HepG2 (cell line): ENCODE results near the gene FAM219A. TPM values are rescaled to one million over a fixed set of nuclear protein-coding genes. Genes with fewer than 3 reads are reported as not detected.

Experiments used
- ARID3A ChIP-seq: IDR thresholded peaks from 2 replicates; pipeline ENCODE4 v1.6.1; 2012; ENCODE audit warnings: low read depth, low read length, improper control_type of control experiment
- DNMT3B ChIP-seq: conservative IDR thresholded peaks from 2 replicates; pipeline ENCODE4 v1.6.1; 2016; ENCODE audit warnings: missing biosample characterization, control low read depth
- FOXM1 ChIP-seq: sonication (generic); formaldehyde crosslinking; IDR thresholded peaks from 2 replicates; pipeline ENCODE4 v1.5.0; 2020; ENCODE audit warnings: missing genetic modification reagents
- NFATC3 ChIP-seq: sonication (generic); formaldehyde crosslinking; IDR thresholded peaks from 2 replicates; pipeline ENCODE4 v1.5.1; 2020; ENCODE audit warnings: mild to moderate bottlenecking, missing genetic modification reagents
- SCMH1 ChIP-seq: sonication (generic); formaldehyde crosslinking; IDR thresholded peaks from 2 replicates; pipeline ENCODE4 v1.9.0; 2021; ENCODE audit warnings: missing genetic modification reagents, mild to moderate bottlenecking, borderline replicate concordance
- SOX5 ChIP-seq: IDR thresholded peaks from 2 replicates; pipeline ENCODE4 v1.6.1; 2016; ENCODE audit warnings: borderline replicate concordance
- U2AF1 ChIP-seq: fragments of 200-400 bp; formaldehyde crosslinking; optimal IDR thresholded peaks from 2 replicates; pipeline ENCODE3; 2017; ENCODE audit warnings: mild to moderate bottlenecking, low read depth, low read length
- ZBTB3 ChIP-seq: sonication (generic); formaldehyde crosslinking; IDR thresholded peaks from 2 replicates; pipeline ENCODE4 v1.4.0; 2020; ENCODE audit warnings: low read depth, mild to moderate bottlenecking, moderate library complexity, missing genetic modification reagents, borderline replicate concordance
- ZBTB7A ChIP-seq: sonication (generic); formaldehyde crosslinking; IDR thresholded peaks from 2 replicates; pipeline ENCODE4 v1.8.0; 2022; ENCODE audit warnings: mild to moderate bottlenecking, missing genetic modification reagents
- ZKSCAN5 ChIP-seq: sonication (generic); formaldehyde crosslinking; IDR thresholded peaks from 2 replicates; pipeline ENCODE4 v1.5.1; 2020; ENCODE audit warnings: mild to moderate bottlenecking, missing genetic modification reagents
- ZNF18 ChIP-seq: sonication (generic); formaldehyde crosslinking; IDR thresholded peaks from 2 replicates; pipeline ENCODE4 v1.8.0; 2022; ENCODE audit warnings: mild to moderate bottlenecking, missing genetic modification reagents; ENCODE audit not compliant: insufficient replicate concordance
- ZNF20 ChIP-seq: sonication (generic); formaldehyde crosslinking; IDR thresholded peaks from 2 replicates; pipeline ENCODE4 v1.4.0; 2020; ENCODE audit warnings: mild to moderate bottlenecking, moderate library complexity, missing genetic modification reagents
- ZNF484 ChIP-seq: sonication (generic); formaldehyde crosslinking; IDR thresholded peaks from 2 replicates; pipeline ENCODE4 v1.5.1; 2020; ENCODE audit warnings: mild to moderate bottlenecking, low read depth, missing genetic modification reagents, borderline replicate concordance
- polyA plus RNA-seq, 8 experiments: library from polyadenylated mRNA; depleted of rRNA in 3 of 8; stranded (reverse) in 7 of 8; unstranded in 1 of 8; fragments of >200 nt; fragmentation: Illumina TruSeq in 4 of 8; extraction: Trizol in 4 of 8; gene quantifications; 2 replicates each; pipeline versions ENCODE4 v1.2.1 to v1.2.3, GENCODE V29; 2011 to 2016; ENCODE audit warnings: low read depth in 4 of 8, missing spikeins in 1 of 8, mixed read lengths in 1 of 8; ENCODE audit not compliant: insufficient read depth in 1 of 8
- total RNA-seq, 5 experiments: library from RNA; depleted of rRNA; stranded (reverse); fragments of >200 nt; fragmentation: Illumina TruSeq; extraction: Trizol; gene quantifications; 2 replicates each; pipeline ENCODE4 v1.2.3, GENCODE V29; 2016; ENCODE audit warnings: low read depth in 1 of 5
- TF ChIP-seq, protein P1 (sequence below): fragments of 450-650 bp; IDR thresholded peaks from 2 replicates; pipeline ENCODE4 v1.6.1; 2017; ENCODE audit warnings: mild to moderate bottlenecking
- TF ChIP-seq, protein P2 (sequence below), 2 experiments: sonication (generic) in 1 of 2; formaldehyde crosslinking in 1 of 2; IDR thresholded peaks; 2 replicates each; pipeline versions ENCODE4 v1.6.1 to v1.9.0; 2014 to 2022; ENCODE audit warnings: antibody characterized with exemption in 1 of 2, borderline replicate concordance in 1 of 2, inconsistent platforms in 1 of 2, low read depth in 1 of 2, missing genetic modification reagents in 1 of 2
- TF ChIP-seq, protein P3 (sequence below): sonication (generic); formaldehyde crosslinking; IDR thresholded peaks from 2 replicates; pipeline ENCODE4 v1.5.1; 2020; ENCODE audit warnings: missing genetic modification reagents, mild to moderate bottlenecking, borderline replicate concordance

FAM219A gene
- total and polyA plus RNA-seq, 2 of the 13 experiments (the other 11 are each of a cell fraction or from before 2014, with no cell fraction given), result 3.9 to 6.4 TPM

DNA sequence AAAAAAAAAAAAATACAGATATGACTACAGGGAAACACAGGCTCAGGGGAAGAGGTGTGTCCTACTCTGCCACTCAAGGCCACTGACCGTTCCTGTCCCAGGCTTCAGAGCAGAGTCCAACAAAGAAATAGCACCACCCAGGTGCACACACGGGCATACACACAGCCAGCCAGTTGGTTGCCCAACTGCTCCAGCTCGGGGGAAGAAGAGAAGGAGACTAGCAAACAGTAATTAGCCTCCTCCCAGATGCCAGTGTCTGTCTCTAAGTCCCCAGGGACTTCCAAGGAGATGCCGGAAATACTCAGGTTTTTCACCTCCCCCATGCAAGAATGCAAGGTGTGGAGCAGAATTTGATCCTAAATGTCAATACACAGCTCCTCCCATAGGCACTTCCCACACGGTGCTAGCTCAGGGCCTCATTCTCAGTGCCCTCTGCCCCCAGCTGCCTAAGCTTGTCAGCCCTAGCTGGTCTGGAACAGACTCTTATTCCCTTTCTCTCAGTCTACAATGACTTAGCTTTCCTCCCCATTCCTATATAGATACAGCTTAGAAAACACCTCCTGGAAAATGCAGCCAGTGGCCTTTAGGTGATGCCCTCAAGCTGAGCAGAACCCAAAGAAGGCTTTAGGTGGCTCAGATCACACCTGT lies 83.3 kb downstream of the FAM219A start (continued):
- TF ChIP-seq, protein P1, sequence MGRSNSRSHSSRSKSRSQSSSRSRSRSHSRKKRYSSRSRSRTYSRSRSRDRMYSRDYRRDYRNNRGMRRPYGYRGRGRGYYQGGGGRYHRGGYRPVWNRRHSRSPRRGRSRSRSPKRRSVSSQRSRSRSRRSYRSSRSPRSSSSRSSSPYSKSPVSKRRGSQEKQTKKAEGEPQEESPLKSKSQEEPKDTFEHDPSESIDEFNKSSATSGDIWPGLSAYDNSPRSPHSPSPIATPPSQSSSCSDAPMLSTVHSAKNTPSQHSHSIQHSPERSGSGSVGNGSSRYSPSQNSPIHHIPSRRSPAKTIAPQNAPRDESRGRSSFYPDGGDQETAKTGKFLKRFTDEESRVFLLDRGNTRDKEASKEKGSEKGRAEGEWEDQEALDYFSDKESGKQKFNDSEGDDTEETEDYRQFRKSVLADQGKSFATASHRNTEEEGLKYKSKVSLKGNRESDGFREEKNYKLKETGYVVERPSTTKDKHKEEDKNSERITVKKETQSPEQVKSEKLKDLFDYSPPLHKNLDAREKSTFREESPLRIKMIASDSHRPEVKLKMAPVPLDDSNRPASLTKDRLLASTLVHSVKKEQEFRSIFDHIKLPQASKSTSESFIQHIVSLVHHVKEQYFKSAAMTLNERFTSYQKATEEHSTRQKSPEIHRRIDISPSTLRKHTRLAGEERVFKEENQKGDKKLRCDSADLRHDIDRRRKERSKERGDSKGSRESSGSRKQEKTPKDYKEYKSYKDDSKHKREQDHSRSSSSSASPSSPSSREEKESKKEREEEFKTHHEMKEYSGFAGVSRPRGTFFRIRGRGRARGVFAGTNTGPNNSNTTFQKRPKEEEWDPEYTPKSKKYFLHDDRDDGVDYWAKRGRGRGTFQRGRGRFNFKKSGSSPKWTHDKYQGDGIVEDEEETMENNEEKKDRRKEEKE, result no peak
- TF ChIP-seq, protein P2, sequence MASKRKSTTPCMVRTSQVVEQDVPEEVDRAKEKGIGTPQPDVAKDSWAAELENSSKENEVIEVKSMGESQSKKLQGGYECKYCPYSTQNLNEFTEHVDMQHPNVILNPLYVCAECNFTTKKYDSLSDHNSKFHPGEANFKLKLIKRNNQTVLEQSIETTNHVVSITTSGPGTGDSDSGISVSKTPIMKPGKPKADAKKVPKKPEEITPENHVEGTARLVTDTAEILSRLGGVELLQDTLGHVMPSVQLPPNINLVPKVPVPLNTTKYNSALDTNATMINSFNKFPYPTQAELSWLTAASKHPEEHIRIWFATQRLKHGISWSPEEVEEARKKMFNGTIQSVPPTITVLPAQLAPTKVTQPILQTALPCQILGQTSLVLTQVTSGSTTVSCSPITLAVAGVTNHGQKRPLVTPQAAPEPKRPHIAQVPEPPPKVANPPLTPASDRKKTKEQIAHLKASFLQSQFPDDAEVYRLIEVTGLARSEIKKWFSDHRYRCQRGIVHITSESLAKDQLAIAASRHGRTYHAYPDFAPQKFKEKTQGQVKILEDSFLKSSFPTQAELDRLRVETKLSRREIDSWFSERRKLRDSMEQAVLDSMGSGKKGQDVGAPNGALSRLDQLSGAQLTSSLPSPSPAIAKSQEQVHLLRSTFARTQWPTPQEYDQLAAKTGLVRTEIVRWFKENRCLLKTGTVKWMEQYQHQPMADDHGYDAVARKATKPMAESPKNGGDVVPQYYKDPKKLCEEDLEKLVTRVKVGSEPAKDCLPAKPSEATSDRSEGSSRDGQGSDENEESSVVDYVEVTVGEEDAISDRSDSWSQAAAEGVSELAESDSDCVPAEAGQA (IDR thresholded peaks at IDR 0.05; ENCODE audit: low read depth), result no peak
- TF ChIP-seq, protein P2 (CRISPR knock-in tag; IDR thresholded peaks at IDR 0.05; ENCODE audit: borderline replicate concordance), result no peak
- TF ChIP-seq ZNF20 (no peak), ZNF484 (no peak), ZNF18 (CRISPR knock-in tag) (no peak), ZKSCAN5 (CRISPR knock-in tag) (no peak), NFATC3 (CRISPR knock-in tag) (no peak), DNMT3B (no peak), ZBTB3 (CRISPR knock-in tag) (peak; percentile 82; the same call in 1 of the 2 replicates), U2AF1 (no peak), FOXM1 (CRISPR knock-in tag) (no peak), SOX5 (CRISPR knock-in tag) (peak; percentile 67; the same call in 1 of the 2 replicates), ZBTB7A (no peak), ARID3A (no peak), SCMH1 (CRISPR knock-in tag) (no peak)
- TF ChIP-seq, protein P3, sequence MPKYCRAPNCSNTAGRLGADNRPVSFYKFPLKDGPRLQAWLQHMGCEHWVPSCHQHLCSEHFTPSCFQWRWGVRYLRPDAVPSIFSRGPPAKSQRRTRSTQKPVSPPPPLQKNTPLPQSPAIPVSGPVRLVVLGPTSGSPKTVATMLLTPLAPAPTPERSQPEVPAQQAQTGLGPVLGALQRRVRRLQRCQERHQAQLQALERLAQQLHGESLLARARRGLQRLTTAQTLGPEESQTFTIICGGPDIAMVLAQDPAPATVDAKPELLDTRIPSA (CRISPR knock-in tag), result no peak
